HCT116 (cell line): ENCODE results near the gene RBFOX2.

Experiments used
- EZH2 ChIP-seq: fragments of 200-600 bp; sonication (generic); IDR thresholded peaks from 2 replicates; pipeline ENCODE4 v1.6.1; 2017; ENCODE audit warnings: antibody characterized with exemption, mixed run types
- EZH2phosphoT487 ChIP-seq: fragments of 200-600 bp; IDR thresholded peaks from 2 replicates; pipeline ENCODE4 v1.6.1; 2018; ENCODE audit warnings: antibody characterized with exemption, borderline replicate concordance
- POLR2AphosphoS5 ChIP-seq: IDR thresholded peaks from 2 replicates; pipeline ENCODE4 v1.6.1; 2011; ENCODE audit warnings: mild to moderate bottlenecking, low read depth, low read length, moderate library complexity
- TF ChIP-seq, protein P1 (sequence below), 3 experiments: fragments of 200-600 bp in 1 of 3; sonication (generic) in 1 of 3; IDR thresholded peaks in 2 of 3; conservative IDR thresholded peaks in 1 of 3; 2 replicates each; pipeline ENCODE4 v1.5.1; 2012 to 2017; ENCODE audit warnings: low read depth in 2 of 3, low read length in 2 of 3, antibody characterized with exemption in 1 of 3, borderline replicate concordance in 1 of 3, control low read depth in 1 of 3, mild to moderate bottlenecking in 1 of 3, mixed read lengths in 1 of 3, mixed run types in 1 of 3, moderate library complexity in 1 of 3; ENCODE audit not compliant: insufficient read depth in 1 of 3

- TF ChIP-seq, protein P1, sequence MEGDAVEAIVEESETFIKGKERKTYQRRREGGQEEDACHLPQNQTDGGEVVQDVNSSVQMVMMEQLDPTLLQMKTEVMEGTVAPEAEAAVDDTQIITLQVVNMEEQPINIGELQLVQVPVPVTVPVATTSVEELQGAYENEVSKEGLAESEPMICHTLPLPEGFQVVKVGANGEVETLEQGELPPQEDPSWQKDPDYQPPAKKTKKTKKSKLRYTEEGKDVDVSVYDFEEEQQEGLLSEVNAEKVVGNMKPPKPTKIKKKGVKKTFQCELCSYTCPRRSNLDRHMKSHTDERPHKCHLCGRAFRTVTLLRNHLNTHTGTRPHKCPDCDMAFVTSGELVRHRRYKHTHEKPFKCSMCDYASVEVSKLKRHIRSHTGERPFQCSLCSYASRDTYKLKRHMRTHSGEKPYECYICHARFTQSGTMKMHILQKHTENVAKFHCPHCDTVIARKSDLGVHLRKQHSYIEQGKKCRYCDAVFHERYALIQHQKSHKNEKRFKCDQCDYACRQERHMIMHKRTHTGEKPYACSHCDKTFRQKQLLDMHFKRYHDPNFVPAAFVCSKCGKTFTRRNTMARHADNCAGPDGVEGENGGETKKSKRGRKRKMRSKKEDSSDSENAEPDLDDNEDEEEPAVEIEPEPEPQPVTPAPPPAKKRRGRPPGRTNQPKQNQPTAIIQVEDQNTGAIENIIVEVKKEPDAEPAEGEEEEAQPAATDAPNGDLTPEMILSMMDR (IDR thresholded peaks at IDR 0.05 in 2 of 3, conservative IDR thresholded peaks at IDR 0.05 in 1 of 3; ENCODE audit: borderline replicate concordance in 1 of 3, insufficient read depth in 1 of 3, low read depth in 2 of 3, low read length in 2 of 3): peak; percentile 50 to 81 (median 75)
- no peak for TF ChIP-seq POLR2AphosphoS5
- no peak for TF ChIP-seq EZH2
- TF ChIP-seq EZH2phosphoT487: no peak
Measured at GRCh38 chr22:35921777-35922176, 106.8 kb downstream of the RBFOX2 start.
